ENCODE measurements around the gene IKZF1. TPM values are rescaled to one million over a fixed set of nuclear protein-coding genes. Genes with fewer than 3 reads are reported as not detected.

IKZF1 gene
- total and polyA plus RNA-seq, 2 of the 13 experiments (the other 11 are each of a cell fraction or from before 2014, with no cell fraction given) = not detected

GRCh38 chr7:50355817-50356178 is 51.3 kb downstream of the IKZF1 start:
- in situ Hi-C loops (cut with HindIII; ENCODE audit: extremely low pct_ligation_motif_present, low pct_unique_long_range_greater_than_20kb) (no loop called here), intact Hi-C loops (cut with micrococcal nuclease; ENCODE audit: unreplicated experiment) (no loop called here)
- H3K79me2 ChIP-seq (ENCODE audit: insufficient read depth, low read length) = no peaks in the 10 kb centered on the region
- H2AFZ ChIP-seq (ENCODE audit: low read length) = no peak overlapping the region
- H3K9ac ChIP-seq (ENCODE audit: insufficient read depth, low read depth, low read length) = no peak overlapping the region
- BruUV-seq (replicated peaks) = no TSS peak
- no peak overlapping the region for H3K4me2 ChIP-seq (ENCODE audit: low read depth, low read length)
- H3K4me1 ChIP-seq (ENCODE audit: insufficient read depth, low read length) = no peaks in the 10 kb centered on the region
- no peak for FAIRE-seq
- H3K36me3 ChIP-seq (replicated peaks in 1 of 2; ENCODE audit: control insufficient read depth in 1 of 2, insufficient read depth in 2 of 2, low read length in 2 of 2) = no peaks in the 10 kb centered on the region
- ATAC-seq = no peak
- ChIA-PET CTCF (ENCODE audit: low intra/inter-chr PET ratio, low total read pairs) (no interaction called here), POLR2A (no interaction called here)
- WGBS (ENCODE audit: low lambda C conversion rate) = 27% methylated on average over 9 of the region's 9 CpGs
- peaks cover 2 to 30% of the 10 kb centered on the region in 2 experiments; a peak in 4 of 5 replicates for H3K27me3 ChIP-seq (ENCODE audit: control insufficient read depth in 1 of 2, insufficient read depth in 2 of 2, low read length in 2 of 2)
- no peak for DNase-seq (ENCODE audit: low spot score)
- no peaks in the 10 kb centered on the region for H4K20me1 ChIP-seq (ENCODE audit: insufficient read depth, low read length)
- no peak overlapping the region for H3K4me3 ChIP-seq (replicated peaks in 1 of 3; ENCODE audit: insufficient read depth in 1 of 3, low read depth in 2 of 3, low read length in 3 of 3)
- H3K27ac ChIP-seq (ENCODE audit: extremely low read length, insufficient read depth, low read length) = no peak overlapping the region
- H3K9me3 ChIP-seq (ENCODE audit: low read length) = no peaks in the 10 kb centered on the region
- TF ChIP-seq ZMYM2 (CRISPR knock-in tag; IDR thresholded peaks at IDR 0.05) = no peak
- TF ChIP-seq SKI (IDR thresholded peaks at IDR 0.05; ENCODE audit: partially characterized antibody) = no peak
- TF ChIP-seq RARG (CRISPR knock-in tag; IDR thresholded peaks at IDR 0.05; ENCODE audit: low read depth) = no peak
- TF ChIP-seq GLMP (CRISPR knock-in tag; IDR thresholded peaks at IDR 0.05; ENCODE audit: borderline replicate concordance) = no peak
- TF ChIP-seq ZNF792 (CRISPR knock-in tag; IDR thresholded peaks at IDR 0.05) = no peak
- TF ChIP-seq JUND (CRISPR knock-in tag; IDR thresholded peaks at IDR 0.05) = no peak
- no peak for TF ChIP-seq ZMYM3 (CRISPR knock-in tag; IDR thresholded peaks at IDR 0.05)
- TF ChIP-seq CCAR2 (optimal IDR thresholded peaks at IDR 0.05; ENCODE audit: low read depth, low read length) = no peak
- TF ChIP-seq ZBTB4 (CRISPR knock-in tag; IDR thresholded peaks at IDR 0.05; ENCODE audit: borderline replicate concordance) = no peak
- TF ChIP-seq ZHX2 (IDR thresholded peaks at IDR 0.05; ENCODE audit: low read depth) = no peak
- TF ChIP-seq ZHX2 (CRISPR knock-in tag; IDR thresholded peaks at IDR 0.05; ENCODE audit: borderline replicate concordance) = no peak
- TF ChIP-seq THAP9 (CRISPR knock-in tag; IDR thresholded peaks at IDR 0.05; ENCODE audit: borderline replicate concordance) = no peak
